Type B pancreatic cell (in vitro differentiated cells): ENCODE measurements around the gene GAPDHS. TPM values are rescaled to one million over a fixed set of nuclear protein-coding genes. Genes with fewer than 3 reads are reported as not detected.

Experiments used
- DNase-seq: peaks from one replicate; pipeline ENCODE4 v3.0.0; 2021; ENCODE audit warnings: mixed read lengths; ENCODE audit not compliant: unreplicated experiment; ENCODE audit errors: extremely low spot score
- H3K27ac Mint-ChIP-seq: 2 replicates; pipeline ENCODE4 v1.8.0; 2021; ENCODE audit warnings: mild to moderate bottlenecking, mixed read lengths
- H3K27me3 Mint-ChIP-seq: 2 replicates; pipeline ENCODE4 v1.8.0; 2021; ENCODE audit warnings: mixed read lengths
- H3K36me3 Mint-ChIP-seq: 2 replicates; pipeline ENCODE4 v1.8.0; 2021; ENCODE audit warnings: mixed read lengths
- H3K4me1 Mint-ChIP-seq: one replicate; pipeline ENCODE4 v1.8.0; 2021; ENCODE audit warnings: mixed read lengths; ENCODE audit not compliant: unreplicated experiment
- H3K4me3 Mint-ChIP-seq: 2 replicates; pipeline ENCODE4 v1.8.0; 2021; ENCODE audit warnings: mild to moderate bottlenecking, mixed read lengths
- H3K9me3 Mint-ChIP-seq: 2 replicates; pipeline ENCODE4 v1.8.0; 2021; ENCODE audit warnings: mixed read lengths
- CTCF ChIP-seq: fragments of 200-600 bp; sonication (generic); conservative IDR thresholded peaks from 2 replicates; pipeline ENCODE4 v1.5.0; 2021; ENCODE audit warnings: antibody characterized with exemption, mild to moderate bottlenecking
- total RNA-seq: library from RNA; stranded (reverse); gene quantifications from 2 replicates; pipeline ENCODE4 v1.2.1, GENCODE V29; 2021; ENCODE audit warnings: low replicate concordance

The GAPDHS gene
- total RNA-seq, 1 donor from 2014 or later, result not detected

- Mint-ChIP-seq H3K4me3 (peak overlapping the region; percentile 93), H3K27me3 (peaks cover 64% of the 10 kb centered on the region), H3K27ac (peak overlapping the region; percentile 77), H3K9me3 (no peaks in the 10 kb centered on the region), H3K36me3 (no peaks in the 10 kb centered on the region), H3K4me1 (peaks cover 4% of the 10 kb centered on the region)
- DNase-seq, result peak; percentile 89
- peak; percentile 13 for TF ChIP-seq CTCF
These were observed 24.5 kb downstream of the GAPDHS start for GRCh38 chr19:35557539-35558399.

GRCh38 chr19:35558400-35559280, 25.4 kb downstream of the GAPDHS start:
- TF ChIP-seq CTCF, result no peak
- Mint-ChIP-seq H3K9me3 (no peaks in the 10 kb centered on the region), H3K4me1 (peaks cover 4% of the 10 kb centered on the region), H3K27ac (no peak overlapping the region), H3K36me3 (no peaks in the 10 kb centered on the region), H3K27me3 (peaks cover 62% of the 10 kb centered on the region), H3K4me3 (peak overlapping the region; percentile 76)
- no peak for DNase-seq

GRCh38 chr19:35559281-35559659, 26.0 kb downstream of the GAPDHS start:
- TF ChIP-seq CTCF, result no peak
- DNase-seq, result no peak
- H3K27me3 Mint-ChIP-seq, result peaks cover 59% of the 10 kb centered on the region
- H3K9me3 Mint-ChIP-seq, result no peaks in the 10 kb centered on the region
- H3K4me1 Mint-ChIP-seq, result peaks cover 4% of the 10 kb centered on the region
- no peak overlapping the region for H3K27ac Mint-ChIP-seq
- H3K4me3 Mint-ChIP-seq, result no peak overlapping the region
- no peaks in the 10 kb centered on the region for H3K36me3 Mint-ChIP-seq

- no peak overlapping the region for H3K4me3 Mint-ChIP-seq
- TF ChIP-seq CTCF, result no peak
- H3K4me1 Mint-ChIP-seq, result peaks cover 4% of the 10 kb centered on the region
- no peaks in the 10 kb centered on the region for H3K9me3 Mint-ChIP-seq
- no peaks in the 10 kb centered on the region for H3K36me3 Mint-ChIP-seq
- no peak overlapping the region for H3K27ac Mint-ChIP-seq
- peaks cover 57% of the 10 kb centered on the region for H3K27me3 Mint-ChIP-seq
- no peak for DNase-seq
These were observed 26.5 kb downstream of the GAPDHS start for GRCh38 chr19:35559781-35560180.

GRCh38 chr19:35560271-35560670, 27.0 kb downstream of the GAPDHS start:
- peaks cover 57% of the 10 kb centered on the region for H3K27me3 Mint-ChIP-seq
- H3K4me3 Mint-ChIP-seq, result no peak overlapping the region
- no peak overlapping the region for H3K27ac Mint-ChIP-seq
- no peaks in the 10 kb centered on the region for H3K9me3 Mint-ChIP-seq
- no peak for DNase-seq
- no peaks in the 10 kb centered on the region for H3K36me3 Mint-ChIP-seq
- peaks cover 4% of the 10 kb centered on the region for H3K4me1 Mint-ChIP-seq
- no peak for TF ChIP-seq CTCF
